Subcutaneous abdominal adipose tissue (tissue), 5 donors: Measurements from ENCODE around the gene HTT.
A peak's percentile ranks its signal among the peaks of the same experiment; 100 is the strongest.

Experiments
- H3K27ac ChIP-seq: one replicate; pipeline ENCODE4 v1.7.0; 2013; ENCODE audit warnings: low read depth, mild to moderate bottlenecking, inconsistent platforms, low read length, moderate library complexity
- H3K27me3 ChIP-seq, 5 donors: one replicate each; pipeline ENCODE4 v1.7.0; 2013; ENCODE audit warnings: low read length in 5 of 5, inconsistent platforms in 1 of 5; ENCODE audit not compliant: control insufficient read depth in 5 of 5, insufficient read depth in 4 of 5
- H3K36me3 ChIP-seq, 5 donors: one replicate each; pipeline ENCODE4 v1.7.0; 2013; ENCODE audit warnings: low read length in 5 of 5; ENCODE audit not compliant: control insufficient read depth in 5 of 5, insufficient read depth in 5 of 5
- H3K4me1 ChIP-seq, 5 donors: one replicate each; pipeline ENCODE4 v1.7.0; 2013; ENCODE audit warnings: low read length in 5 of 5, mild to moderate bottlenecking in 3 of 5, moderate library complexity in 1 of 5; ENCODE audit not compliant: control insufficient read depth in 5 of 5, insufficient read depth in 5 of 5
- H3K4me3 ChIP-seq, 5 donors: one replicate each; pipeline ENCODE4 v1.7.0; 2013; ENCODE audit warnings: low read length in 5 of 5, low read depth in 1 of 5
- H3K9ac ChIP-seq, 5 donors: one replicate each; pipeline ENCODE4 v1.7.0; 2013; ENCODE audit warnings: low read length in 5 of 5, mild to moderate bottlenecking in 4 of 5, moderate library complexity in 3 of 5
- H3K9me3 ChIP-seq, 5 donors: one replicate each; pipeline ENCODE4 v1.7.0; 2013; ENCODE audit warnings: low read length in 5 of 5; ENCODE audit not compliant: control insufficient read depth in 5 of 5
- donor health status: healthy.
- donor health status: healthy.
- donor health status: healthy.
- donor health status: healthy.
- donor health status: healthy.

HTT gene

DNA sequence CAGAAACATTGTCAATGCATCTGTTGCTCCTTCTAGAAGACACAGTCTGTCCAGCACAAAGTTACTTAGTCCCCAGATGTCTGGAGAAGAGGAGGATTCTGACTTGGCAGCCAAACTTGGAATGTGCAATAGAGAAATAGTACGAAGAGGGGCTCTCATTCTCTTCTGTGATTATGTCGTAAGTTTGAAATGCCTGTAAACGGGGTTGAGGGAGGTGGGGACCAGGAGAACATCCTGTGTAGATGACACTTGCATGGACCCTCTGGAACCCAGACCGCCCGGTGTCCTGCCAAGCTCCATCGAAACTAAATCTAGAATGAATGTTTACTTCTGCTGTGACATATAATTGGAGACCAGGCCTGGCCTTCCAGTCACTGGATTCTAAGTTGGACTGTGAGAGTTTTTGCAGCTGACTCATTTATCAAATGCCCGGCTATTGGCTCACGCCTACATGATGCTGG is 129.5 kb downstream of the HTT start:
- Histone ChIP-seq H3K4me3 (no peak overlapping the region), H3K9me3 (no peaks in the 10 kb centered on the region), H3K36me3 (peaks cover 0 to 51% (median 33%) of the 10 kb centered on the region in 5 donors), H3K9ac (no peak overlapping the region), H3K4me1 (peaks cover 0 to 34% (median 33%) of the 10 kb centered on the region in 5 donors), H3K27me3 (no peaks in the 10 kb centered on the region), H3K27ac (peak overlapping the region; percentile 46)

DNA sequence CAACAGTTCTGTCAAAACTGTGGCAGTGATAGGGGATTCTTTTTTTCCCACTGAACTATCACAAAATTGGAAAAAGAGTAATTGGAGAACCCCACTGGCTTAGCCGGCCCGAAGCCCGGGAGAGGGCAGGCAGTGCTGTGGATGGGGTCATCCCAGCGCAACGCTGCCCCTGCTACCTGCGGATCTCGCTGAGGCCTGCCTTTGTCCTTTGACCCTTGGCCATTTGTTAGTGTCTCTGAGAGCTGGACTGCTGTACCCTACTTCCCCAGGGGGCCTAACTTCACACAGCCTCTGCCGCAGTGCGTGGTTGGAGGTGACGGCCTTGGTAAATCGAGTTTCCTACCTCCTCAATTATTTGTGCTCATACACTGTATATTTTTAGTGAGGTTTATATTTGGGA is 131.5 kb downstream of the HTT start:
- peaks cover 0 to 27% (median 25%) of the 10 kb centered on the region in 5 donors for H3K4me1 ChIP-seq
- peaks cover 3 to 54% (median 40%) of the 10 kb centered on the region in 5 donors for H3K36me3 ChIP-seq
- H3K27ac ChIP-seq, result no peak overlapping the region

DNA sequence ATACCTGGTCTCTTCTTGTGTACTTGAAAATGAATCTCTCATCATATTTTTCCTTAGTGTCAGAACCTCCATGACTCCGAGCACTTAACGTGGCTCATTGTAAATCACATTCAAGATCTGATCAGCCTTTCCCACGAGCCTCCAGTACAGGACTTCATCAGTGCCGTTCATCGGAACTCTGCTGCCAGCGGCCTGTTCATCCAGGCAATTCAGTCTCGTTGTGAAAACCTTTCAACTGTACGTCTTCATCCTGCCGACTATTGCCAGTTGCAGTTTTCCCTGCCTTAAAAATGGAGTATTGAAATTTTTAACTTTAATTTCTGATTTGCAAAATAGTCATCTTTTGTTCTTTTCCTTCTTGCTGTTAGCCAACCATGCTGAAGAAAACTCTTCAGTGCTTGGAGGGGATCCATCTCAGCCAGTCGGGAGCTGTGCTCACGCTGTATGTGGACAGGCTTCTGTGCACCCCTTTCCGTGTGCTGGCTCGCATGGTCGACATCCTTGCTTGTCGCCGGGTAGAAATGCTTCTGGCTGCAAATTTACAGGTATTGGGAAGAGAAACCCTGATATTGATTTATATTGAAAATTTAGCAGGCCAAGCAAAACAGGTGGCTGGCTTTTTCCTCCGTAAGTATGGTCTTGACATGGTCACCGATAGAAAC is 132.1 kb downstream of the HTT start:
- Histone ChIP-seq H3K9ac (no peak overlapping the region), H3K27ac (no peak overlapping the region), H3K36me3 (peaks cover 3 to 55% (median 40%) of the 10 kb centered on the region in 5 donors), H3K9me3 (no peaks in the 10 kb centered on the region), H3K4me1 (peaks cover 0 to 27% (median 25%) of the 10 kb centered on the region in 5 donors), H3K4me3 (no peak overlapping the region), H3K27me3 (no peaks in the 10 kb centered on the region)

More for the DNA sequence above, 131.5 kb downstream of the HTT start:
- H3K4me3 ChIP-seq, result no peak overlapping the region
- H3K27me3 ChIP-seq, result no peaks in the 10 kb centered on the region
- H3K9ac ChIP-seq, result no peak overlapping the region
- no peaks in the 10 kb centered on the region for H3K9me3 ChIP-seq

DNA sequence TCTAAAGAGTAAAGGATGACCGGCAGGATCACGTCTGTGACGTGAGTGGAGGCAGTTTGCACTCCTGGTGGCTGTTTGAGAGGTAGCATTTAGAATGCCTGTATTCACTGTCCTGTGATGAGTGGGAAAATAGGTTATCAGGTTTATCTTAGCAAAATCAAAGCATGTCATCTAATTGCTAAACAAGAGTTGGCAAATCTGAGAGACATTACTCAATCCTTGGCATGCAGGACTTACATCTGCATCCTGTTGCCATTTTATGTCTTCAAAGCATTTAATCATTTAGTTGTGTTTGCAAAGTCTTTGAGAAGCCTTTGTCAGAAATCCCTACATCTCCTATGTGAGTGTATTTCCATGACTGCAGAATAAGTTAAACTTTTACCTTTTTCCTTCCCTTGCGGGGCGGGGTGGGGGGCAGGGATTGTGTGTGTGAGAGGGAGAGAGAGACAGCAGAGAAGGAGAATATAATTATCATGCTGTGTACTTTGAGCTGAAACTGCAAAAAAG is 133.1 kb downstream of the HTT start:
- H3K4me3 ChIP-seq, result no peak overlapping the region
- H3K27me3 ChIP-seq, result no peaks in the 10 kb centered on the region
- no peak overlapping the region for H3K9ac ChIP-seq
- peaks cover 3 to 56% (median 49%) of the 10 kb centered on the region in 5 donors for H3K36me3 ChIP-seq
- peaks cover 0 to 25% (median 22%) of the 10 kb centered on the region in 5 donors for H3K4me1 ChIP-seq
- H3K9me3 ChIP-seq, result no peaks in the 10 kb centered on the region
- H3K27ac ChIP-seq, result no peak overlapping the region

DNA sequence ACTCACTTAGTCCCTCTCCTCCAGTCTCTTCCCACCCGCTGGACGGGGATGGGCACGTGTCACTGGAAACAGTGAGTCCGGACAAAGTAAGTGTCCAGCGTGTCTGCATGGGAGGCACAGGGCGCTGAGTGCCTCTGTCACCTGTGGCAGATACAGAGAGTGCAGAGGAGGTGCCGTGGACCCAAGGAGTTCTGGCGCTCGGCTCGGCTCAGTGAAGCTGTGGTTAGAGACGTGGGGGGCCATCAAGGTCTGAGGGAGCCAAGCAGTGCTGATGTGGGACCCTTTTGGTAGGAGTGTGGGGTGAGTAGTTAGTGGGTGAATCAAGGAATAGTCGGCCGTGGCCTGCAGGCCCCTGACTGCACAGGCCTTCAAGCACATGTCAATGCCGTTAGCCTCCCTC is 134.3 kb downstream of the HTT start:
- H3K4me3 ChIP-seq, result no peak overlapping the region
- H3K4me1 ChIP-seq, result peaks cover 0 to 13% (median 10%) of the 10 kb centered on the region in 5 donors
- H3K36me3 ChIP-seq, result peaks cover 3 to 68% (median 62%) of the 10 kb centered on the region in 5 donors
- no peaks in the 10 kb centered on the region for H3K27me3 ChIP-seq
- H3K9ac ChIP-seq, result no peak overlapping the region
- no peaks in the 10 kb centered on the region for H3K9me3 ChIP-seq
- no peak overlapping the region for H3K27ac ChIP-seq

DNA sequence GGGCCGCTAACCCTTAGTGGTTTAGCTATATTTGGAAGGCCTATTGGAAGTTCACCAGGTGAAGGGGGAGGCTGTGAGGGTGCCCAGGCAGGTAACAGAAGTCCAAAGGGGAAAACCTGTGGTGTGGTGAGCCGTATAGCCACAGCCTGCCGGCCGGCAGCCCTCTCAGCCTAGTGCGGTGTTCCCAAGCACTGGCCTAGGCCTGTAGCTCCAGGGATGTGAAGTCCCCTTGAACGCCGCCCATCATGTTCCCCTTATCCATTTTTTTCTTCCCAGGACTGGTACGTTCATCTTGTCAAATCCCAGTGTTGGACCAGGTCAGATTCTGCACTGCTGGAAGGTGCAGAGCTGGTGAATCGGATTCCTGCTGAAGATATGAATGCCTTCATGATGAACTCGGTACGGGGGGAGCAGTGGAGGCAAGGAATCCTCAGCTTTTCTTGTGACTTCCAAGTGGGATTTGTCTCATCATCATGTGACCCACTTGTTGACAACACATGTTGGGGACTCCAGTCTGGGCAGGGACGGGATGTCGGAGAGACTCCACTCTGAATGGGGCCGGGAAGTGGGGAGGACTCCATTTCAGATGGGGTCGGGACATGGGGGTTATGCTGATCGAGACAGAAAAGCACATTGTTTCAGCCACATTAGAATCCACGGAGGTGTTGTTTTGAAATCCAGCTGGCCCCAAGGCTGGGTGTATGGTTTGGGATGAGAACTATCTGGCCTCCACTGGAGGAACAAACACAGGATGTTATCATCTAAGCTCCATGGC is 135.3 kb downstream of the HTT start:
- Histone ChIP-seq H3K4me1 (peaks cover 0 to 12% (median 6%) of the 10 kb centered on the region in 5 donors), H3K27ac (no peak overlapping the region), H3K9ac (no peak overlapping the region), H3K9me3 (no peaks in the 10 kb centered on the region), H3K4me3 (no peak overlapping the region), H3K27me3 (no peaks in the 10 kb centered on the region), H3K36me3 (peaks cover 6 to 77% (median 65%) of the 10 kb centered on the region in 5 donors)

DNA sequence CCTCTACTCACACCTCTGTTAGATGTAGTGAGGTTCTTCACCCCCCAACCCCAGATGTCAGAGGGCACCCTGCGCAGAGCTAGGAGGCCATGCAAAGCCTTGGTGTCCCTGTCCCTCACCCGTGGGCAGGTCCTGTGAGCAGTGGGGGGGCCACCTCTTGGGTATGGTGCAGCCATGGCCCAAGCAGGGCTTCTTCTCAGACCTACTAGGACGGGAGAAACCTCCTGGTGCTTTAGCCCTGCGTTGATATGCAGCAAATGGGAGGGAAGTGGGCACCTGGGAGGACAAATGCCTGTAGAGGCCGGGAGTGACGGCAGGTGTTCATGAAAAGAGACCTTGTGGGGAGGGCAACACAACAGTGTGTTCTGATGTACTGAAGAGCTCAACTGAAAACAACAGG is 136.0 kb downstream of the HTT start:
- H3K9ac ChIP-seq, result no peak overlapping the region
- H3K27me3 ChIP-seq, result no peaks in the 10 kb centered on the region
- H3K4me1 ChIP-seq, result peaks cover 0 to 12% (median 6%) of the 10 kb centered on the region in 5 donors
- no peak overlapping the region for H3K4me3 ChIP-seq
- no peaks in the 10 kb centered on the region for H3K9me3 ChIP-seq
- H3K27ac ChIP-seq, result no peak overlapping the region
- H3K36me3 ChIP-seq, result peaks cover 10 to 85% (median 73%) of the 10 kb centered on the region in 5 donors

DNA sequence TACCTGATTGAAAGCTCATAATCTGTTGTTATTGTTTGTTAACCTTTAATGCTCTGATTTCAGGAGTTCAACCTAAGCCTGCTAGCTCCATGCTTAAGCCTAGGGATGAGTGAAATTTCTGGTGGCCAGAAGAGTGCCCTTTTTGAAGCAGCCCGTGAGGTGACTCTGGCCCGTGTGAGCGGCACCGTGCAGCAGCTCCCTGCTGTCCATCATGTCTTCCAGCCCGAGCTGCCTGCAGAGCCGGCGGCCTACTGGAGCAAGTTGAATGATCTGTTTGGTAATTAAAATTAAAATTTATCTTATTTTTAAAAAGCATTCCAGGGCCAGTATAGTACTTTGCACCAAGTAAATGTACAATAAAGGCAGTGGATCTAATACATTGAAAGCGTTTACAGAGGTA is 137.4 kb downstream of the HTT start:
- Histone ChIP-seq H3K27me3 (no peaks in the 10 kb centered on the region), H3K4me1 (peaks cover 0 to 12% (median 6%) of the 10 kb centered on the region in 5 donors), H3K9ac (no peak overlapping the region), H3K36me3 (peaks cover 14 to 87% (median 76%) of the 10 kb centered on the region in 5 donors), H3K4me3 (no peak overlapping the region), H3K27ac (no peak overlapping the region), H3K9me3 (no peaks in the 10 kb centered on the region)

DNA sequence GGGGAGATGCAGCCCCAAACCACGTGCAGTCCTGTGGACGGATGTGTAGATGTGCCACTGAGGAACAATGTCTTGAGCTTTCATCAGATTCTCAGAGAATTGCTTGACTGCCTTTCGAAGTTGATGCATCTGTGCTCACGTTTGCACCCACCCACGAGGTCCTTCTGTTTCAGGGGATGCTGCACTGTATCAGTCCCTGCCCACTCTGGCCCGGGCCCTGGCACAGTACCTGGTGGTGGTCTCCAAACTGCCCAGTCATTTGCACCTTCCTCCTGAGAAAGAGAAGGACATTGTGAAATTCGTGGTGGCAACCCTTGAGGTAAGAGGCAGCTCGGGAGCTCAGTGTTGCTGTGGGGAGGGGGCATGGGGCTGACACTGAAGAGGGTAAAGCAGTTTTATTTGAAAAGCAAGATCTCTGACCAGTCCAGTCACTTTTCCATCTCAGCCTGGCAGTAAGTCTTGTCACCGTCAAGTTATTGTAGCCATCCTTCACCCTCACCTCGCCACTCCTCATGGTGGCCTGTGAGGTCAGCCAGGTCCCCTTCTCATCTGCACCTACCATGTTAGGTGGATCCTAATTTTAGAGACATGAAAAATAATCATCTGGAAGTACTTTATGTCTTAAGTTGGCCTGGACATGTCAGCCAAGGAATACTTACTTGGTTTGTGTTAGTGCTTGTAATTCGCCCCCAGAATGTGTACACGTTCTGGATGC is 138.1 kb downstream of the HTT start:
- Histone ChIP-seq H3K36me3 (peaks cover 14 to 87% (median 76%) of the 10 kb centered on the region in 5 donors), H3K27me3 (no peaks in the 10 kb centered on the region), H3K4me3 (no peak overlapping the region), H3K4me1 (peaks cover 0 to 7% (median 2%) of the 10 kb centered on the region in 5 donors), H3K9ac (no peak overlapping the region), H3K27ac (no peak overlapping the region), H3K9me3 (no peaks in the 10 kb centered on the region)
